ENCODE results near the gene ULK4.

Gene ULK4

DNA sequence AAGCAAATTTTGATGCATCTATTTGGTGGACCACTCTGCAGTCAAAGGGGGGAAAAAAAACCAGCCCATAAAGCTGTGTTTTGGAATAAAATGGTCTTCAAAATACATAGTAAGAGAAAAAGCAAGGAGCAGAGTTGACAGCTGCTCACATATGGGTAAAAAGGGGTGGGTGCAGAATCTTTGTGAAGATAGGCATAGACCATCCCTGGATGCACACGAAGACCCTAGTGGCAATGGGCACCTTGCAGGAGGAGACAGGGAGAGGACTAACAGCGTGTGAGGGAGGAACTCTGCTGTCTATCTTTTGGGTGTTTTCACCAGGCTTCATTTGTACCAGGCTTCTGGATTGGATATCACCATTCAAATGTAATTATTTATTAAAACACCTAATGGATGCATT, 718.7 kb downstream of the ULK4 start:
- Histone ChIP-seq H3K4me1 (ENCODE audit: insufficient read depth, low read length) (no peaks in the 10 kb centered on the region), H3K9me3 (ENCODE audit: insufficient read depth, low read length, severe bottlenecking) (no peaks in the 10 kb centered on the region), H3K9ac (ENCODE audit: low read depth, low read length) (no peak overlapping the region), H3K36me3 (ENCODE audit: insufficient read depth, low read length) (peaks cover 53% of the 10 kb centered on the region), H3K4me2 (ENCODE audit: insufficient read depth, low read length) (no peak overlapping the region), H3K4me3 (ENCODE audit: low read depth in 1 of 2, low read length in 2 of 2) (no peak overlapping the region), H4K20me1 (ENCODE audit: insufficient read depth, low read length) (peaks cover 27% of the 10 kb centered on the region; the same call in 1 of the 2 replicates), H3K79me2 (ENCODE audit: insufficient read depth, low read length) (no peaks in the 10 kb centered on the region), H3K27me3 (ENCODE audit: insufficient read depth, low read length, poor library complexity) (no peaks in the 10 kb centered on the region), H3K27ac (ENCODE audit: low read length) (no peak overlapping the region), H2AFZ (ENCODE audit: low read depth, low read length) (no peak overlapping the region)
- TF ChIP-seq, protein P1, sequence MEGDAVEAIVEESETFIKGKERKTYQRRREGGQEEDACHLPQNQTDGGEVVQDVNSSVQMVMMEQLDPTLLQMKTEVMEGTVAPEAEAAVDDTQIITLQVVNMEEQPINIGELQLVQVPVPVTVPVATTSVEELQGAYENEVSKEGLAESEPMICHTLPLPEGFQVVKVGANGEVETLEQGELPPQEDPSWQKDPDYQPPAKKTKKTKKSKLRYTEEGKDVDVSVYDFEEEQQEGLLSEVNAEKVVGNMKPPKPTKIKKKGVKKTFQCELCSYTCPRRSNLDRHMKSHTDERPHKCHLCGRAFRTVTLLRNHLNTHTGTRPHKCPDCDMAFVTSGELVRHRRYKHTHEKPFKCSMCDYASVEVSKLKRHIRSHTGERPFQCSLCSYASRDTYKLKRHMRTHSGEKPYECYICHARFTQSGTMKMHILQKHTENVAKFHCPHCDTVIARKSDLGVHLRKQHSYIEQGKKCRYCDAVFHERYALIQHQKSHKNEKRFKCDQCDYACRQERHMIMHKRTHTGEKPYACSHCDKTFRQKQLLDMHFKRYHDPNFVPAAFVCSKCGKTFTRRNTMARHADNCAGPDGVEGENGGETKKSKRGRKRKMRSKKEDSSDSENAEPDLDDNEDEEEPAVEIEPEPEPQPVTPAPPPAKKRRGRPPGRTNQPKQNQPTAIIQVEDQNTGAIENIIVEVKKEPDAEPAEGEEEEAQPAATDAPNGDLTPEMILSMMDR (IDR thresholded peaks at IDR 0.05; ENCODE audit: borderline replicate concordance, extremely low read depth, low read length, poor library complexity, severe bottlenecking) = no peak
- no peak for TF ChIP-seq EZH2 (IDR thresholded peaks at IDR 0.05; ENCODE audit: borderline replicate concordance, low read depth, low read length, severe bottlenecking)
- ATAC-seq (ENCODE audit: insufficient read depth, low read depth) (peak; percentile 38; the same call in 2 of the 3 replicates), DNase-seq (no peak)

DNA sequence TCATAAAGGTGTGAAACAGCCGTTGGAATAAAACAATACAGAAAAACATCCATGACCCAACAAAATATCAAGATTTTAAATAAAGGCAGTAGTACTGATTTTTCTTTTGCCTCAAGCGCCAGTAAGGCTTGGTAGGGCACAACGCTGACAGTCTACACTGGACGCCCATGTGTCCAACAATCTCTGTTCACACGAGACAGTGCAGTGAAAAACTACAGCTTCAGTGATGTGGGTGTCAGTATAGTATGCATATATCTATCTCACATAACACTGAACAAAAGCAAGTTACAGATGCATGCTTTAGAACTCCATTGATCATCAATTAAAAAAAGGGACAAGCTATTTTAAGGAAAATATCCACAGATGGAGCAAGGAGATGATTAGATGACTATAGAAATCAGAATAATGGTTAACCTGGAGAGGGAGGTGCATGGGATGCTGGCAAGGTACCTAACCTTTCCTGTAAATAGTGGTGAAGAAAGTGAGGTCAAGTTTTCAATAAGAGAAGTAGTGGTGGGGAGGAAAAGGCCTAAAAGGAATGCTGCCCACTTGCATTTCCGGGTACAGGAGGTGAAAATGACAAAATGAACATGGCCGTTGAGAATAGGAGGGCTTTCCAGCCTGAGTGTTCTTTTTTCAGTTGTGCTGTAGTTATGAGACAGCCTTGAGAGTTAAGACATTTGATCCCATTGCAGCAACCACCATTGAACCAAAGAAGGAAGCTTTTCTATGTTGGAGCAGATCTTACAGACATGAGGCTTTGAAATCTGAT, 719.9 kb downstream of the ULK4 start:
- ATAC-seq (ENCODE audit: insufficient read depth, low read depth) = no peak
- no peak for DNase-seq
- no peak for TF ChIP-seq EZH2 (IDR thresholded peaks at IDR 0.05; ENCODE audit: borderline replicate concordance, low read depth, low read length, severe bottlenecking)
- TF ChIP-seq, protein P1 (IDR thresholded peaks at IDR 0.05; ENCODE audit: borderline replicate concordance, extremely low read depth, low read length, poor library complexity, severe bottlenecking) = no peak
- H3K79me2 ChIP-seq (ENCODE audit: insufficient read depth, low read length) = no peaks in the 10 kb centered on the region
- no peak overlapping the region for H3K4me2 ChIP-seq (ENCODE audit: insufficient read depth, low read length)
- H3K9me3 ChIP-seq (ENCODE audit: insufficient read depth, low read length, severe bottlenecking) = no peaks in the 10 kb centered on the region
- H3K27ac ChIP-seq (ENCODE audit: low read length) = no peak overlapping the region
- no peaks in the 10 kb centered on the region for H3K4me1 ChIP-seq (ENCODE audit: insufficient read depth, low read length)
- no peaks in the 10 kb centered on the region for H3K27me3 ChIP-seq (ENCODE audit: insufficient read depth, low read length, poor library complexity)
- H4K20me1 ChIP-seq (ENCODE audit: insufficient read depth, low read length) = peaks cover 27% of the 10 kb centered on the region; the same call in 1 of the 2 replicates
- no peak overlapping the region for H2AFZ ChIP-seq (ENCODE audit: low read depth, low read length)
- H3K4me3 ChIP-seq (ENCODE audit: low read depth in 1 of 2, low read length in 2 of 2) = no peak overlapping the region
- H3K36me3 ChIP-seq (ENCODE audit: insufficient read depth, low read length) = peaks cover 65% of the 10 kb centered on the region
- no peak overlapping the region for H3K9ac ChIP-seq (ENCODE audit: low read depth, low read length)

DNA sequence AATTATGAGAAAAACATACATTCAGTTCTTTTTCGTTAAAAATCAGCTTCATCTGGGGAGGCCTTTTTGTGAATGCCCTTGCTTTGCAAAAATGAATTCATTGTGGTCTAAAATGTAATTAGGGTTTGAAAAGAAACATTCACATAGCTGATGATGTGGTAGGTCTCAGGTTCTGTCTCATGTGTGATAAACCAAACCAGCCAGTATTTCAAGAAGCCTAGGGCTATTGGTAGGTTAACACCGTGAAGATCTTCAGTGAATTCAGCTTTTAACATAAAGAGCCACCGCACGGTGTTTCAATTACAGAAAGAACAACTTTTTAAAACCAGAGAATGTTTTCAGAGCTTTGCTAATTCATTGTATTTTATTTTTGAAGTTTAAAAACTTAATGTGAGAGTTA, 720.7 kb downstream of the ULK4 start:
- Histone ChIP-seq H3K27me3 (ENCODE audit: insufficient read depth, low read length, poor library complexity) (no peaks in the 10 kb centered on the region), H3K27ac (ENCODE audit: low read length) (no peak overlapping the region), H3K4me2 (ENCODE audit: insufficient read depth, low read length) (no peak overlapping the region), H4K20me1 (ENCODE audit: insufficient read depth, low read length) (peaks cover 27% of the 10 kb centered on the region; the same call in 1 of the 2 replicates), H3K9me3 (ENCODE audit: insufficient read depth, low read length, severe bottlenecking) (no peaks in the 10 kb centered on the region), H3K4me3 (ENCODE audit: low read depth in 1 of 2, low read length in 2 of 2) (no peak overlapping the region), H3K79me2 (ENCODE audit: insufficient read depth, low read length) (no peaks in the 10 kb centered on the region), H3K9ac (ENCODE audit: low read depth, low read length) (no peak overlapping the region), H3K4me1 (ENCODE audit: insufficient read depth, low read length) (no peaks in the 10 kb centered on the region), H3K36me3 (ENCODE audit: insufficient read depth, low read length) (peaks cover 74% of the 10 kb centered on the region), H2AFZ (ENCODE audit: low read depth, low read length) (no peak overlapping the region)
- no peak for TF ChIP-seq EZH2 (IDR thresholded peaks at IDR 0.05; ENCODE audit: borderline replicate concordance, low read depth, low read length, severe bottlenecking)
- TF ChIP-seq, protein P1 (IDR thresholded peaks at IDR 0.05; ENCODE audit: borderline replicate concordance, extremely low read depth, low read length, poor library complexity, severe bottlenecking) = no peak
- DNase-seq (no peak), ATAC-seq (ENCODE audit: insufficient read depth, low read depth) (no peak)

Measured in DND-41 (cell line).